ENCODE measurements around the gene CALML3.

DNA sequence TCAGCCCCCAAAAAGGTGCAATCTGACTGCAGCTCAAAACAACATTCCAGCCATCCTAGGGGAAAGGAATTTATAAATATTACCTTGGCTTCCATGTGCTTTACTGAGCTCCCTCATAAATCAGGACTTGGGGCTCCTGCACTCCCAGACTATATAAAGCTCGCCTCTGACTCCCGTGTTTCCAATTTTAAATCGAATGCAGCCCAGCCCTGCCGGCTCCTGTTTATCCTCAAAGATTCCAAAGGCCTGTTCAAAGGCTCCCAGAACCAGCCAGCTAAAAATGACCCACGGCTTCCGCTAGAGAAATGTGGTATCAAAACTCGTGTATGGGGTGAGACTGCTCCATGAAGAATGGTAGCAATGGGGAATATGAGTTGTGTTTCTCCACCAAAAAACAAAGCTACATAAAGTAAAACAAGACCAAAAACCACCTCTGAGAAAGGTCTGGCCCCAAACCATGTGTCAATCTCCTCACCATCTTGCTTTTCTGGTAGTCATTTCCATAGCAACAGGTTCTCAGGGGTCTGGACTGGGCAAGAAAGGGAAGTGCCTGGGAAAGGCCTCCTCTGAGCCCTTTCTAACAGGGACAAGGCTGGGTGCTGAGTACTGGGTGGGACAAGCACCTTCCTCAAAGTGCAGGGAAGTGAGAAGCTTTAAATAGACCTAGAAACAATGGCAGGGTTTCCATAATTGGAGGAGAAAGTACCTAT, 5.1 kb downstream of the CALML3 start:
- TF ChIP-seq, protein P1, sequence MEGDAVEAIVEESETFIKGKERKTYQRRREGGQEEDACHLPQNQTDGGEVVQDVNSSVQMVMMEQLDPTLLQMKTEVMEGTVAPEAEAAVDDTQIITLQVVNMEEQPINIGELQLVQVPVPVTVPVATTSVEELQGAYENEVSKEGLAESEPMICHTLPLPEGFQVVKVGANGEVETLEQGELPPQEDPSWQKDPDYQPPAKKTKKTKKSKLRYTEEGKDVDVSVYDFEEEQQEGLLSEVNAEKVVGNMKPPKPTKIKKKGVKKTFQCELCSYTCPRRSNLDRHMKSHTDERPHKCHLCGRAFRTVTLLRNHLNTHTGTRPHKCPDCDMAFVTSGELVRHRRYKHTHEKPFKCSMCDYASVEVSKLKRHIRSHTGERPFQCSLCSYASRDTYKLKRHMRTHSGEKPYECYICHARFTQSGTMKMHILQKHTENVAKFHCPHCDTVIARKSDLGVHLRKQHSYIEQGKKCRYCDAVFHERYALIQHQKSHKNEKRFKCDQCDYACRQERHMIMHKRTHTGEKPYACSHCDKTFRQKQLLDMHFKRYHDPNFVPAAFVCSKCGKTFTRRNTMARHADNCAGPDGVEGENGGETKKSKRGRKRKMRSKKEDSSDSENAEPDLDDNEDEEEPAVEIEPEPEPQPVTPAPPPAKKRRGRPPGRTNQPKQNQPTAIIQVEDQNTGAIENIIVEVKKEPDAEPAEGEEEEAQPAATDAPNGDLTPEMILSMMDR (IDR thresholded peaks at IDR 0.05; ENCODE audit: control extremely low read depth in 1 of 3, insufficient read depth in 1 of 3, low read depth in 1 of 3, low read length in 3 of 3): no peak
- no peak for TF ChIP-seq CREB1 (IDR thresholded peaks at IDR 0.05)
- TF ChIP-seq POLR2A (IDR thresholded peaks at IDR 0.05; ENCODE audit: control extremely low read depth in 1 of 2, low read depth in 2 of 2, low read length in 2 of 2): no peak
- TF ChIP-seq CEBPB (IDR thresholded peaks at IDR 0.05; ENCODE audit: low read depth, low read length): no peak
- no peak for TF ChIP-seq SIN3A (conservative IDR thresholded peaks at IDR 0.05 in 1 of 2, IDR thresholded peaks at IDR 0.05 in 1 of 2; ENCODE audit: low read depth in 1 of 2, low read length in 2 of 2)
- TF ChIP-seq EP300 (IDR thresholded peaks at IDR 0.05; ENCODE audit: borderline replicate concordance in 1 of 2, low read depth in 2 of 2, low read length in 2 of 2): no peak
- TF ChIP-seq JUN (IDR thresholded peaks at IDR 0.05; ENCODE audit: low read depth, low read length): no peak
- TF ChIP-seq, protein P2, sequence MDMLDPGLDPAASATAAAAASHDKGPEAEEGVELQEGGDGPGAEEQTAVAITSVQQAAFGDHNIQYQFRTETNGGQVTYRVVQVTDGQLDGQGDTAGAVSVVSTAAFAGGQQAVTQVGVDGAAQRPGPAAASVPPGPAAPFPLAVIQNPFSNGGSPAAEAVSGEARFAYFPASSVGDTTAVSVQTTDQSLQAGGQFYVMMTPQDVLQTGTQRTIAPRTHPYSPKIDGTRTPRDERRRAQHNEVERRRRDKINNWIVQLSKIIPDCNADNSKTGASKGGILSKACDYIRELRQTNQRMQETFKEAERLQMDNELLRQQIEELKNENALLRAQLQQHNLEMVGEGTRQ (IDR thresholded peaks at IDR 0.05; ENCODE audit: low read length): no peak
- TF ChIP-seq POLR2AphosphoS5 (IDR thresholded peaks at IDR 0.05; ENCODE audit: low read depth, low read length): no peak

Data from H1 (cell line).